ENCODE results near the gene SCO2. TPM values are rescaled to one million over a fixed set of nuclear protein-coding genes. Genes with fewer than 3 reads are reported as not detected.

The SCO2 gene
- total and polyA plus RNA-seq, 9 of the 15 experiments (the other 6 are each of a cell fraction or from before 2014, with no cell fraction given), result 0.34 to 4.0 (median 1.1) TPM; not detected in 3

DNA sequence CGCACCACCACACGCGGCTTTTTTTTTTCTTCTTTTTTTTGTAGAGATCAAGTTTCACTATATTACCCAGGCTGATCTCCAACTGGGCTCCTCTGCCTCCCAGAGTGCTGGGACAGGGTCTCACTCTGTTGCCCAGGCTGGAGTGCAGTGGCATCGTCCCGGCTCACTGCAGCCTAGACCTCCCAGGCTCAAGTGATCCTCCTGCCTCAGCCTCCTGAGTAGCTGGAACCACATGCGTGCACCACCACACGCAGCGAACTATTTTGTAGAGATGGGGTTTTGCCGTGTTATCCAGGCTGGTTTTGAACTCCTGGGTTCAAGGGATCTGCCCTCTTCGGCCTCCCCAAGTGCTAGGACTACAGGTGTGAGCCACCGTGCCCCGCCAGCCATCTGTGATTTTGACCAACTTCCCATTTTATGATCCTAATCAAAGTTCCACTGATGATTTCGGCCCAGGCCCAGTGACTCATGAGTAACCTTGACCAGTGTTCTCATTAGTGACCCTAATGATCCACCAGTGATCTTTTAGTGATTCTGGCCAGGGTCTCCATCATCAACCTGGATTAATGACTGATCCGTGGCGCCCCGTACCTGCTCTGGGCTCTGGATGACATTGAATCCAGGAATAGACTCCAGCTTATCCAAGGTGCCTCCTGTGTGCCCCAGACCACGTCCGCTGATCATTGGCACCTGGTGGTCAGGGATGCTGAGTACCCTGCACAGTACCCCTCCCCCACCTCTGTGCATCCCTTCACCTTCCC, 2.7 kb upstream of the SCO2 start:
- intact Hi-C loops (cut with micrococcal nuclease), result loop anchor here (5.0 kb wide), 1 partner anchor 34 kb away; the partner anchor contains the start of gene SYCE3
- no peak for FAIRE-seq
- Histone ChIP-seq H3K4me3 (no peak overlapping the region), H3K4me2 (ENCODE audit: insufficient read depth, low read length) (no peak overlapping the region), H3K4me1 (replicated peaks in 1 of 2; ENCODE audit: control insufficient read depth in 2 of 2, insufficient read depth in 2 of 2, low read length in 2 of 2) (peaks cover 8 to 79% of the 10 kb centered on the region in 2 experiments; a peak in 4 of 5 replicates), H3K36me3 (ENCODE audit: control insufficient read depth, insufficient read depth, low read length) (peaks cover 17% of the 10 kb centered on the region; the same call in 1 of the 3 replicates), H2AFZ (ENCODE audit: low read depth, low read length) (no peak overlapping the region), H3K9me3 (replicated peaks; ENCODE audit: control insufficient read depth, insufficient read depth, low read depth, low read length) (0 out of 2 replicates have a peak, but pooled peaks cover 2% of the 10 kb centered on the region), H3K79me2 (ENCODE audit: control insufficient read depth, insufficient read depth, low read length) (peaks cover 34% of the 10 kb centered on the region), H3K9ac (ENCODE audit: insufficient read depth in 1 of 2, low read depth in 2 of 2, low read length in 2 of 2) (no peak overlapping the region), H3K9me1 (ENCODE audit: control insufficient read depth, insufficient read depth, low read length) (no peaks in the 10 kb centered on the region), H3K27ac (ENCODE audit: extremely low read depth, low read depth, low read length) (no peak overlapping the region), H3K27me3 (ENCODE audit: control insufficient read depth in 2 of 2, insufficient read depth in 2 of 2, low read length in 2 of 2) (no peaks in the 10 kb centered on the region), H4K20me1 (replicated peaks; ENCODE audit: control insufficient read depth, insufficient read depth, low read length) (peaks cover 12% of the 10 kb centered on the region; the same call in 1 of the 2 replicates)
- BruUV-seq (replicated peaks), result no TSS peak
- WGBS (ENCODE audit: insufficient coverage, low coverage, missing lambda C conversion rate), result 89% methylated on average over 13 of the region's 18 CpGs
- ChIA-PET CTCF (ENCODE audit: low intra/inter-chr PET ratio) (no interaction called here), POLR2A (interaction anchor here (1.3 to 2.3 kb wide), 4 partner anchors 12 to 35 kb away, joined by 4 to 8 read pairs (median 5); partner anchors contain the start of genes LMF2, NCAPH2 and SYCE3)
- in situ Hi-C loops (cut with MboI), result no loop called here
- ATAC-seq, result no peak
- DNase-seq (ENCODE audit: extremely low read depth in 1 of 4, low spot score in 3 of 4), result no peak
- TF ChIP-seq STAT5B (CRISPR knock-in tag; IDR thresholded peaks at IDR 0.05) (no peak), ZNF212 (CRISPR knock-in tag; IDR thresholded peaks at IDR 0.05) (no peak), BRD4 (IDR thresholded peaks at IDR 0.05) (no peak), ZSCAN29 (IDR thresholded peaks at IDR 0.05) (no peak)
- TF ChIP-seq, protein P1, sequence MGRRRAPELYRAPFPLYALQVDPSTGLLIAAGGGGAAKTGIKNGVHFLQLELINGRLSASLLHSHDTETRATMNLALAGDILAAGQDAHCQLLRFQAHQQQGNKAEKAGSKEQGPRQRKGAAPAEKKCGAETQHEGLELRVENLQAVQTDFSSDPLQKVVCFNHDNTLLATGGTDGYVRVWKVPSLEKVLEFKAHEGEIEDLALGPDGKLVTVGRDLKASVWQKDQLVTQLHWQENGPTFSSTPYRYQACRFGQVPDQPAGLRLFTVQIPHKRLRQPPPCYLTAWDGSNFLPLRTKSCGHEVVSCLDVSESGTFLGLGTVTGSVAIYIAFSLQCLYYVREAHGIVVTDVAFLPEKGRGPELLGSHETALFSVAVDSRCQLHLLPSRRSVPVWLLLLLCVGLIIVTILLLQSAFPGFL (CRISPR knock-in tag; IDR thresholded peaks at IDR 0.05), result no peak
- TF ChIP-seq, protein P2, sequence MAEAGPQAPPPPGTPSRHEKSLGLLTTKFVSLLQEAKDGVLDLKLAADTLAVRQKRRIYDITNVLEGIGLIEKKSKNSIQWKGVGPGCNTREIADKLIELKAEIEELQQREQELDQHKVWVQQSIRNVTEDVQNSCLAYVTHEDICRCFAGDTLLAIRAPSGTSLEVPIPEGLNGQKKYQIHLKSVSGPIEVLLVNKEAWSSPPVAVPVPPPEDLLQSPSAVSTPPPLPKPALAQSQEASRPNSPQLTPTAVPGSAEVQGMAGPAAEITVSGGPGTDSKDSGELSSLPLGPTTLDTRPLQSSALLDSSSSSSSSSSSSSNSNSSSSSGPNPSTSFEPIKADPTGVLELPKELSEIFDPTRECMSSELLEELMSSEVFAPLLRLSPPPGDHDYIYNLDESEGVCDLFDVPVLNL (CRISPR knock-in tag; IDR thresholded peaks at IDR 0.05; ENCODE audit: low read depth), result no peak
- TF ChIP-seq, protein P3, sequence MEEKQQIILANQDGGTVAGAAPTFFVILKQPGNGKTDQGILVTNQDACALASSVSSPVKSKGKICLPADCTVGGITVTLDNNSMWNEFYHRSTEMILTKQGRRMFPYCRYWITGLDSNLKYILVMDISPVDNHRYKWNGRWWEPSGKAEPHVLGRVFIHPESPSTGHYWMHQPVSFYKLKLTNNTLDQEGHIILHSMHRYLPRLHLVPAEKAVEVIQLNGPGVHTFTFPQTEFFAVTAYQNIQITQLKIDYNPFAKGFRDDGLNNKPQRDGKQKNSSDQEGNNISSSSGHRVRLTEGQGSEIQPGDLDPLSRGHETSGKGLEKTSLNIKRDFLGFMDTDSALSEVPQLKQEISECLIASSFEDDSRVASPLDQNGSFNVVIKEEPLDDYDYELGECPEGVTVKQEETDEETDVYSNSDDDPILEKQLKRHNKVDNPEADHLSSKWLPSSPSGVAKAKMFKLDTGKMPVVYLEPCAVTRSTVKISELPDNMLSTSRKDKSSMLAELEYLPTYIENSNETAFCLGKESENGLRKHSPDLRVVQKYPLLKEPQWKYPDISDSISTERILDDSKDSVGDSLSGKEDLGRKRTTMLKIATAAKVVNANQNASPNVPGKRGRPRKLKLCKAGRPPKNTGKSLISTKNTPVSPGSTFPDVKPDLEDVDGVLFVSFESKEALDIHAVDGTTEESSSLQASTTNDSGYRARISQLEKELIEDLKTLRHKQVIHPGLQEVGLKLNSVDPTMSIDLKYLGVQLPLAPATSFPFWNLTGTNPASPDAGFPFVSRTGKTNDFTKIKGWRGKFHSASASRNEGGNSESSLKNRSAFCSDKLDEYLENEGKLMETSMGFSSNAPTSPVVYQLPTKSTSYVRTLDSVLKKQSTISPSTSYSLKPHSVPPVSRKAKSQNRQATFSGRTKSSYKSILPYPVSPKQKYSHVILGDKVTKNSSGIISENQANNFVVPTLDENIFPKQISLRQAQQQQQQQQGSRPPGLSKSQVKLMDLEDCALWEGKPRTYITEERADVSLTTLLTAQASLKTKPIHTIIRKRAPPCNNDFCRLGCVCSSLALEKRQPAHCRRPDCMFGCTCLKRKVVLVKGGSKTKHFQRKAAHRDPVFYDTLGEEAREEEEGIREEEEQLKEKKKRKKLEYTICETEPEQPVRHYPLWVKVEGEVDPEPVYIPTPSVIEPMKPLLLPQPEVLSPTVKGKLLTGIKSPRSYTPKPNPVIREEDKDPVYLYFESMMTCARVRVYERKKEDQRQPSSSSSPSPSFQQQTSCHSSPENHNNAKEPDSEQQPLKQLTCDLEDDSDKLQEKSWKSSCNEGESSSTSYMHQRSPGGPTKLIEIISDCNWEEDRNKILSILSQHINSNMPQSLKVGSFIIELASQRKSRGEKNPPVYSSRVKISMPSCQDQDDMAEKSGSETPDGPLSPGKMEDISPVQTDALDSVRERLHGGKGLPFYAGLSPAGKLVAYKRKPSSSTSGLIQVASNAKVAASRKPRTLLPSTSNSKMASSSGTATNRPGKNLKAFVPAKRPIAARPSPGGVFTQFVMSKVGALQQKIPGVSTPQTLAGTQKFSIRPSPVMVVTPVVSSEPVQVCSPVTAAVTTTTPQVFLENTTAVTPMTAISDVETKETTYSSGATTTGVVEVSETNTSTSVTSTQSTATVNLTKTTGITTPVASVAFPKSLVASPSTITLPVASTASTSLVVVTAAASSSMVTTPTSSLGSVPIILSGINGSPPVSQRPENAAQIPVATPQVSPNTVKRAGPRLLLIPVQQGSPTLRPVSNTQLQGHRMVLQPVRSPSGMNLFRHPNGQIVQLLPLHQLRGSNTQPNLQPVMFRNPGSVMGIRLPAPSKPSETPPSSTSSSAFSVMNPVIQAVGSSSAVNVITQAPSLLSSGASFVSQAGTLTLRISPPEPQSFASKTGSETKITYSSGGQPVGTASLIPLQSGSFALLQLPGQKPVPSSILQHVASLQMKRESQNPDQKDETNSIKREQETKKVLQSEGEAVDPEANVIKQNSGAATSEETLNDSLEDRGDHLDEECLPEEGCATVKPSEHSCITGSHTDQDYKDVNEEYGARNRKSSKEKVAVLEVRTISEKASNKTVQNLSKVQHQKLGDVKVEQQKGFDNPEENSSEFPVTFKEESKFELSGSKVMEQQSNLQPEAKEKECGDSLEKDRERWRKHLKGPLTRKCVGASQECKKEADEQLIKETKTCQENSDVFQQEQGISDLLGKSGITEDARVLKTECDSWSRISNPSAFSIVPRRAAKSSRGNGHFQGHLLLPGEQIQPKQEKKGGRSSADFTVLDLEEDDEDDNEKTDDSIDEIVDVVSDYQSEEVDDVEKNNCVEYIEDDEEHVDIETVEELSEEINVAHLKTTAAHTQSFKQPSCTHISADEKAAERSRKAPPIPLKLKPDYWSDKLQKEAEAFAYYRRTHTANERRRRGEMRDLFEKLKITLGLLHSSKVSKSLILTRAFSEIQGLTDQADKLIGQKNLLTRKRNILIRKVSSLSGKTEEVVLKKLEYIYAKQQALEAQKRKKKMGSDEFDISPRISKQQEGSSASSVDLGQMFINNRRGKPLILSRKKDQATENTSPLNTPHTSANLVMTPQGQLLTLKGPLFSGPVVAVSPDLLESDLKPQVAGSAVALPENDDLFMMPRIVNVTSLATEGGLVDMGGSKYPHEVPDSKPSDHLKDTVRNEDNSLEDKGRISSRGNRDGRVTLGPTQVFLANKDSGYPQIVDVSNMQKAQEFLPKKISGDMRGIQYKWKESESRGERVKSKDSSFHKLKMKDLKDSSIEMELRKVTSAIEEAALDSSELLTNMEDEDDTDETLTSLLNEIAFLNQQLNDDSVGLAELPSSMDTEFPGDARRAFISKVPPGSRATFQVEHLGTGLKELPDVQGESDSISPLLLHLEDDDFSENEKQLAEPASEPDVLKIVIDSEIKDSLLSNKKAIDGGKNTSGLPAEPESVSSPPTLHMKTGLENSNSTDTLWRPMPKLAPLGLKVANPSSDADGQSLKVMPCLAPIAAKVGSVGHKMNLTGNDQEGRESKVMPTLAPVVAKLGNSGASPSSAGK (IDR thresholded peaks at IDR 0.05), result no peak
